Uterus (tissue), 4 donors: ENCODE results near the gene UBTF. TPM values are rescaled to one million over a fixed set of nuclear protein-coding genes. Genes with fewer than 3 reads are reported as not detected.

Experiments
- DNase-seq, 2 donors: peaks; one replicate each; pipeline ENCODE4 v3.0.0-alpha.2; 2019 to 2020
- H3K27ac ChIP-seq, 2 donors: fragments of 200-600 bp; sonication (generic); 1 replicate in 1 of 2; 2 replicates in 1 of 2; pipeline ENCODE4 v1.5.1; 2016 to 2018
- H3K27me3 ChIP-seq, 2 donors: fragments of 200-600 bp; sonication (generic); one replicate each; pipeline ENCODE4 v1.5.1; 2018 to 2019; ENCODE audit warnings: control low read depth in 1 of 2
- H3K36me3 ChIP-seq, 2 donors: fragments of 200-600 bp; sonication (generic); one replicate each; pipeline ENCODE4 v1.5.1; 2019; ENCODE audit warnings: control low read depth in 1 of 2
- H3K4me1 ChIP-seq, 2 donors: fragments of 200-600 bp; sonication (generic); one replicate each; pipeline ENCODE4 v1.5.1; 2018 to 2019; ENCODE audit warnings: control low read depth in 1 of 2
- H3K4me3 ChIP-seq, 2 donors: fragments of 200-600 bp; sonication (generic); 1 replicate in 1 of 2; 2 replicates in 1 of 2; pipeline ENCODE4 v1.5.1; 2018 to 2019; ENCODE audit warnings: mild to moderate bottlenecking in 1 of 2
- H3K9me3 ChIP-seq, 2 donors: fragments of 200-600 bp; sonication (generic); one replicate each; pipeline ENCODE4 v1.5.1; 2019; ENCODE audit warnings: control low read depth in 1 of 2
- POLR2A ChIP-seq, 2 donors: fragments of 450-650 bp; IDR thresholded peaks; one replicate each; pipeline ENCODE4 v1.6.1; 2016; ENCODE audit warnings: antibody characterized with exemption in 2 of 2, mild to moderate bottlenecking in 1 of 2, moderate library complexity in 1 of 2
- intact Hi-C: fragments of 100-400 bp; cut with DNase I; formaldehyde crosslinking; loops from one replicate; pipeline ENCODE4 v1.15.1; 2023; ENCODE audit warnings: low total_unique reads
- total RNA-seq, 4 donors: library from RNA; depleted of rRNA in 3 of 4; stranded (reverse); fragments of >200 nt in 3 of 4; gene quantifications; one replicate each; pipeline versions ENCODE4 v1.1.0 to v1.2.4, GENCODE V29; 2014 to 2023
- TF ChIP-seq, protein P1 (sequence below), 4 experiments: fragments of 200-600 bp in 2 of 4; fragments of 450-650 bp in 2 of 4; sonication (generic) in 2 of 4; IDR thresholded peaks; one replicate each; pipeline ENCODE4 v1.5.1; 2016 to 2019; ENCODE audit warnings: antibody characterized with exemption in 4 of 4, mild to moderate bottlenecking in 2 of 4, moderate library complexity in 1 of 4
- donor health status: DM: yes; HTN: yes; CAD: no.

Gene UBTF
- total RNA-seq, 4 donors from 2014 or later = 17.4 to 124 (median 72.9) TPM

DNA sequence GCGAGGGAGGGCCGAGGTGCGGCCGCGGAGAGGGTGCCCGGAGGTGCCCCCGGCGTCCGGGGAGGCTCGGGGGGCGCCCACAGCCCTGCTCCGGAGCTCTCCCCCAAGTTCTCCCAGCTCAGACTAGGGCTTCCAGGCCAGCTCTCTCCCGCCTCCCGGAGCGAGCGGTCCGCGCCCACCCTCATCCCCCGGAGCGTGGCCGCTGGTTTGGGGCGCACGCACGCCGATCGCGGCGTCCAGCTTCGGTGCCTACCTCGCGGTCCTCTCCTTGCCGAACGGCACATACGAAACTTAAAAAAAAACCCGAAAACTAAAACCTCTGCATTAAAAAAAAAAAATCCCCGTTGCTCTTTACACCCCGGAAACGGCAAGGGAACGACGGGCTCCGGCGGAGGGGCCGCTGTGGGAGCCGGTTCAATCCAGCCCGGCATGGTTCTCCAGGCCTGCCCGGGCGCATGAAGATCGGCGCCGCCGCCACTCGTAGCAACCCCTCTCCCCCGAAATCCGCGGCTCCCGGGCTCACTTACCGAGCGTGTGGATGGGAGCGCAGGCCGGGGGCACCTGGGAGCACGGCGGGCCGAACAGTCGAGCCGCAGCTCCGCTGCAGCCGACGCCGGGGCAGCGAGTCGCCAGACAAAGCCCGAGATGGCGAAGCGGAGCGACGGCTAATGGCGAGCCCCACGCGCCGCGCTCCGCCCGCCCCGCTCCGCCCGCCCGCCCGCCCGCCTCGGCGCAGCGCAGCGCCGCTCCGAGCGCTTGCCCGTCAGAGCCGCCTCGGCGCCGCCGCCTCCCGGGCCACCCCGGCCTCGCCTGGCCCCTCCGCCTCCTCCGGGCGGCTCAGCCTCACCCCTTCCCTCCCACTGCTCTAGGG is 973 bp upstream of the UBTF start:
- DNase-seq = no peak

DNA sequence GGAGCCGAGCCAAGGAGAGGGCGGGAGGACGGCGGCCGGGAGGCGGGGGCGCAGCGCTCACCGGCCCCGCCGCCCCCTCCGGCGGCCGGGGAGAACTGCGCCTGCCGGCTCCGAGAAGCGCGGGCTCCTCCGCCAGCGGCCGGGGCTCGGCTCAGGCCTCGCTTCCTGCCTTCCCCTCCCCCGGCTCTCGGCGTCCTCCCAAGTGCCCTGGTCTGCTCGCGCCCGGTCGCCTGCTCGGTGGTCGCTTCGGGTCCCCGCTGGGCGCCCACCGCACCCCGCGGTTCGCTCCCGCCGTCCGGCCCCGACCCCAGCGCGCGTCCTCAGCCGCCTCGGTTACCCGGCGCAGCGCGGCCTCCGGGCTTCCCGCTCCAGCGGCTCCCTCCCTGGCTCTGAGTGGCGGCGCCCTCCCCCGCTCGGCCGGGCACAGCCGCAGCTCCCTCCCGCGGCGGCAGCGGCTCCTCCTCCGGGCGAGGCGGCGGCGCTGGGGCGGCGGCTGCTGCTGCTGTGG is 313 bp downstream of the UBTF start:
- peak; percentile 66 to 74 for DNase-seq
- peak in 1 of 2 donors; percentile 47 for TF ChIP-seq POLR2A (IDR thresholded peaks at IDR 0.05)
- TF ChIP-seq, protein P1, sequence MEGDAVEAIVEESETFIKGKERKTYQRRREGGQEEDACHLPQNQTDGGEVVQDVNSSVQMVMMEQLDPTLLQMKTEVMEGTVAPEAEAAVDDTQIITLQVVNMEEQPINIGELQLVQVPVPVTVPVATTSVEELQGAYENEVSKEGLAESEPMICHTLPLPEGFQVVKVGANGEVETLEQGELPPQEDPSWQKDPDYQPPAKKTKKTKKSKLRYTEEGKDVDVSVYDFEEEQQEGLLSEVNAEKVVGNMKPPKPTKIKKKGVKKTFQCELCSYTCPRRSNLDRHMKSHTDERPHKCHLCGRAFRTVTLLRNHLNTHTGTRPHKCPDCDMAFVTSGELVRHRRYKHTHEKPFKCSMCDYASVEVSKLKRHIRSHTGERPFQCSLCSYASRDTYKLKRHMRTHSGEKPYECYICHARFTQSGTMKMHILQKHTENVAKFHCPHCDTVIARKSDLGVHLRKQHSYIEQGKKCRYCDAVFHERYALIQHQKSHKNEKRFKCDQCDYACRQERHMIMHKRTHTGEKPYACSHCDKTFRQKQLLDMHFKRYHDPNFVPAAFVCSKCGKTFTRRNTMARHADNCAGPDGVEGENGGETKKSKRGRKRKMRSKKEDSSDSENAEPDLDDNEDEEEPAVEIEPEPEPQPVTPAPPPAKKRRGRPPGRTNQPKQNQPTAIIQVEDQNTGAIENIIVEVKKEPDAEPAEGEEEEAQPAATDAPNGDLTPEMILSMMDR (IDR thresholded peaks at IDR 0.05) = peak in 3 of 4 experiments; percentile 45 to 88 (median 67)
- Histone ChIP-seq H3K4me1 (peaks cover 12 to 16% of the 10 kb centered on the region in 2 donors), H3K27ac (peak overlapping the region; percentile 98 to 100), H3K9me3 (no peaks in the 10 kb centered on the region), H3K4me3 (peak overlapping the region; percentile 59 to 95), H3K27me3 (no peaks in the 10 kb centered on the region), H3K36me3 (no peaks in the 10 kb centered on the region)
- intact Hi-C loops = no loop called here

More for the DNA sequence above, 973 bp upstream of the UBTF start:
- Histone ChIP-seq H3K4me1 (peaks cover 12 to 16% of the 10 kb centered on the region in 2 donors), H3K27me3 (no peaks in the 10 kb centered on the region), H3K9me3 (no peaks in the 10 kb centered on the region), H3K4me3 (peak overlapping the region; percentile 59 to 95), H3K27ac (peak overlapping the region; percentile 98 to 100), H3K36me3 (no peaks in the 10 kb centered on the region)
- TF ChIP-seq POLR2A (IDR thresholded peaks at IDR 0.05) = no peak
- TF ChIP-seq, protein P1 (IDR thresholded peaks at IDR 0.05) = no peak
- intact Hi-C loops = no loop called here

DNA sequence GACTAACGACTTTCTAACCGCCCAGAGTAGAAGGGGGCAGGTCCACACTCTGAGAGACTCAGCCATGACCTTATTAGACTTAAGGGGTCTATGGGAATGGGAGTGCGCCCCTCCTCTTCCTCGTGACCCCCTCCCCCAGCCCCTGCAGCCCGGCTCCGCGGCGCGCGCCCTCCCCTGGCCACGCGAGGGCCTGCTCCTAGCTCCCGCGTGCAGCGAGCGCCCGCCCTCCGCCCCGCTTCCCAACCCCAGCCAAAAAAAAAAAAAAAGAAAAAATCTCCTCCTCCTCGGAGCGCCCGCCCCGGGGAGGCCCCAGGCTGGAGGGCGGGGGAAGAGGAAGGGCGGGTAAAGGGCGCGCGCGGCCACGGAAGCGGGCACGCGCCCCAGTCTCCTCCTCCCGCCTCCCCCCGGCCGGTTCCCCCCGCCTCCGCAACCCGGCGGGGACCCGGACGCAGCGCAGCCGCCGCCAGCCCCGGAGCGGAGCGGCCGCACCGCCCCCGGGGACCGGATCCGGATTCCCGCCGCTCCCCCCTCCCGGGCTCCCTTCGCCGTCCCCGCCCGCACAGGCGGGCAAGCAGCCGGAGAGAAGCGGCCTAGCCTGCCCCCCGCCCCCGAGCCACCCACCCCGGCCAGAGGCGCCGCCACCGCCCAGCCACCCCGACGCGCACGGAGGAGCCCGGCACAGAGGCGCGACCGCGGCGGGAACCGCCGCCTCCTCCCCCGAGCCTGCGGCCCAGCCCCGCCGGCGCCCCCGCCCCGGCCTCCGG is 949 bp downstream of the UBTF start:
- intact Hi-C loops = no loop called here
- peak; percentile 85 to 90 for DNase-seq

DNA sequence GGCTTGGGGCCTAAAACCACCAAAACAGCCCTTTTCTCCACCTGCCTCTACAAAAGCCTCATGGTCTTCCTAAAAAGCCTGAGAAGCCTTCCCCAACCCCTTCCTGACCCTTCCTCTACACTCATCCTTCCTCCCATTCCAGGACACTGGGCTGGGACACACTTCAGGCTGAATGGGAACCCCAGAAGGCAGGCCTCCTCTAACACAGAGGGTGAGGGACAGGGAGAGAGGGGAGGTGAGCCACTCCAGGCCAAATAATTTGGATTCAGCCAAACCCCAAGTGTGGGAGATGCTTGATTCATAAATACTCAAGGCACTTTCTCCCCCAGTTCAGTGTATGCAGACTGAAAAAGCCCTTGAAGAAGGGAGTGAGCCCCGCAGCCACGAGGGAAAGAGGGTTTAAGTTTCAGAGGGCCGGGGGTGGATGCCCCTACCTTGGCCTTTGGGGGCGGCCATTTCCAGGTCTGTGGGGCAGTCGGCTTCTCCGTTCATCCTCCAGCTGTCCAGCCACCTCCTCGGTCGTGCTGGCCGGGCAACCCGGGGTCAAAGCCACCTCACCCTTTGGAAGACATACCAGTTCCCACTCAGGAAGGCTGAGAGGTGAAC is 1.6 kb downstream of the UBTF start:
- peak overlapping the region; percentile 98 to 100 for H3K27ac ChIP-seq
- H3K36me3 ChIP-seq = no peaks in the 10 kb centered on the region
- no peaks in the 10 kb centered on the region for H3K9me3 ChIP-seq
- DNase-seq = no peak
- no peaks in the 10 kb centered on the region for H3K27me3 ChIP-seq
- H3K4me1 ChIP-seq = peaks cover 12 to 16% of the 10 kb centered on the region in 2 donors
- H3K4me3 ChIP-seq = peak overlapping the region; percentile 59 to 95
- no peak for TF ChIP-seq POLR2A (IDR thresholded peaks at IDR 0.05)
- TF ChIP-seq, protein P1 (IDR thresholded peaks at IDR 0.05) = no peak
- intact Hi-C loops = no loop called here

More for the DNA sequence above, 949 bp downstream of the UBTF start:
- H3K27me3 ChIP-seq = no peaks in the 10 kb centered on the region
- H3K4me1 ChIP-seq = peaks cover 12 to 16% of the 10 kb centered on the region in 2 donors
- H3K36me3 ChIP-seq = no peaks in the 10 kb centered on the region
- H3K4me3 ChIP-seq = peak overlapping the region; percentile 59 to 95
- TF ChIP-seq POLR2A (IDR thresholded peaks at IDR 0.05) = peak; percentile 15 to 72
- TF ChIP-seq, protein P1 (IDR thresholded peaks at IDR 0.05) = peak; percentile 44 to 78 (median 50)
- H3K9me3 ChIP-seq = no peaks in the 10 kb centered on the region
- peak overlapping the region; percentile 98 to 100 for H3K27ac ChIP-seq
